DOHH2 (cell line): ENCODE measurements around the gene PIK3CB.

ENCODE experiments used
- H3F3A ChIP-seq: fragments of 200-600 bp; sonication (generic), shearing (Covaris generic); 2 replicates; pipeline ENCODE4 v1.6.0; 2016; ENCODE audit warnings: antibody characterized with exemption, mild to moderate bottlenecking; ENCODE audit not compliant: control insufficient read depth, insufficient read depth
- H3K27ac ChIP-seq: fragments of 200-600 bp; sonication (generic); 2 replicates; pipeline ENCODE4 v1.5.1; 2014; ENCODE audit warnings: low read depth, mild to moderate bottlenecking, low read length, moderate library complexity
- H3K27me3 ChIP-seq: fragments of 200-600 bp; sonication (generic); 2 replicates; pipeline ENCODE4 v1.6.1; 2014; ENCODE audit warnings: mild to moderate bottlenecking, low read length, mixed read lengths; ENCODE audit not compliant: control insufficient read depth
- H3K36me3 ChIP-seq: fragments of 200-600 bp; sonication (generic); 2 replicates; pipeline ENCODE4 v1.6.1; 2014; ENCODE audit warnings: mild to moderate bottlenecking, low read length, moderate library complexity, mixed read lengths; ENCODE audit not compliant: control insufficient read depth
- H3K4me1 ChIP-seq: fragments of 200-600 bp; sonication (generic); 2 replicates; pipeline ENCODE4 v1.6.1; 2014; ENCODE audit warnings: mild to moderate bottlenecking, low read length, mixed read lengths; ENCODE audit not compliant: control insufficient read depth
- H3K4me2 ChIP-seq: fragments of 200-600 bp; sonication (generic); 2 replicates; pipeline ENCODE4 v1.6.0; 2014; ENCODE audit warnings: mild to moderate bottlenecking, low read length, moderate library complexity
- H3K4me3 ChIP-seq: fragments of 200-600 bp; sonication (generic); 2 replicates; pipeline ENCODE4 v1.5.1; 2014; ENCODE audit warnings: mild to moderate bottlenecking, low read length, mixed read lengths
- H3K79me2 ChIP-seq: fragments of 200-600 bp; sonication (generic); 2 replicates; pipeline ENCODE4 v1.6.1; 2014; ENCODE audit warnings: mild to moderate bottlenecking, low read length, mixed read lengths; ENCODE audit not compliant: control insufficient read depth
- H3K9me2 ChIP-seq: fragments of 200-600 bp; sonication (generic); replicated peaks from 2 replicates; pipeline ENCODE4 v1.6.1; 2014; ENCODE audit warnings: mild to moderate bottlenecking, low read length, mixed read lengths; ENCODE audit not compliant: control insufficient read depth
- H3K9me3 ChIP-seq: fragments of 200-600 bp; sonication (generic); 2 replicates; pipeline ENCODE4 v1.6.1; 2014; ENCODE audit warnings: antibody characterized with exemption, low read length, mixed read lengths; ENCODE audit not compliant: control insufficient read depth, insufficient read depth
- H4K20me1 ChIP-seq: fragments of 200-600 bp; sonication (generic); 2 replicates; pipeline ENCODE4 v1.6.0; 2014; ENCODE audit warnings: low read depth, mild to moderate bottlenecking, antibody characterized with exemption, low read length, moderate library complexity; ENCODE audit not compliant: control insufficient read depth, insufficient read depth
- EZH2phosphoT487 ChIP-seq: fragments of 200-600 bp; sonication (generic); IDR thresholded peaks from 2 replicates; pipeline ENCODE4 v1.6.1; 2017; ENCODE audit warnings: borderline replicate concordance, mild to moderate bottlenecking, antibody characterized with exemption, low read length, moderate library complexity, mixed read lengths
- TF ChIP-seq, protein P1 (sequence below): fragments of 200-600 bp; sonication (generic); IDR thresholded peaks from one replicate; pipeline ENCODE4 v1.5.1; 2014; ENCODE audit warnings: antibody characterized with exemption, mild to moderate bottlenecking, low read depth, low read length; ENCODE audit not compliant: poor library complexity, severe bottlenecking

PIK3CB gene

DNA sequence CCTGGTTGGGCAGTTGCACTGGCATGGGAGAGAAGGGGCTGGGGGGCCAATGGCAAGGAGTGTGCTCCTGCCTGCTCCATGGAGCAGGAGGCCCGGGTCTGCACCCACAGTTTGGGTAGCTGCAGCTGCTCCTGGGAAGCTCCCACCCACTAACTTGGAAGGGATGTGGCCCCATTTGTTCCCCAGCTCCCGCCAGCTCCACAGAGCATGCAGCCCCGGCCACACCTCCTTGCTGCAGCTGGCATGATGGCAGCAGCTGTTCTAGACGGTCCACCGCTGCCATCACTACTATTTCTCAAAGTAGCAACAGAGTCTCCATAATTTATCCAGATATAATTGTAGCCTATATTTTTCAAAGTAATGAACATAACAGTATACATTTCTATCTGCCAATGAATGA lies 65.8 kb downstream of the PIK3CB start:
- Histone ChIP-seq H3K27ac (no peak overlapping the region), H3K36me3 (peaks cover 26% of the 10 kb centered on the region), H3K4me1 (no peaks in the 10 kb centered on the region), H3K27me3 (no peaks in the 10 kb centered on the region), H3K79me2 (peaks cover 4% of the 10 kb centered on the region; the same call in 1 of the 2 replicates), H3K9me2 (no peaks in the 10 kb centered on the region; the same call in 1 of the 2 replicates), H3K9me3 (peaks cover 27% of the 10 kb centered on the region; the same call in 1 of the 2 replicates), H4K20me1 (no peaks in the 10 kb centered on the region), H3K4me2 (no peak overlapping the region), H3K4me3 (no peak overlapping the region), H3F3A (no peaks in the 10 kb centered on the region)
- TF ChIP-seq EZH2phosphoT487: no peak
- TF ChIP-seq, protein P1, sequence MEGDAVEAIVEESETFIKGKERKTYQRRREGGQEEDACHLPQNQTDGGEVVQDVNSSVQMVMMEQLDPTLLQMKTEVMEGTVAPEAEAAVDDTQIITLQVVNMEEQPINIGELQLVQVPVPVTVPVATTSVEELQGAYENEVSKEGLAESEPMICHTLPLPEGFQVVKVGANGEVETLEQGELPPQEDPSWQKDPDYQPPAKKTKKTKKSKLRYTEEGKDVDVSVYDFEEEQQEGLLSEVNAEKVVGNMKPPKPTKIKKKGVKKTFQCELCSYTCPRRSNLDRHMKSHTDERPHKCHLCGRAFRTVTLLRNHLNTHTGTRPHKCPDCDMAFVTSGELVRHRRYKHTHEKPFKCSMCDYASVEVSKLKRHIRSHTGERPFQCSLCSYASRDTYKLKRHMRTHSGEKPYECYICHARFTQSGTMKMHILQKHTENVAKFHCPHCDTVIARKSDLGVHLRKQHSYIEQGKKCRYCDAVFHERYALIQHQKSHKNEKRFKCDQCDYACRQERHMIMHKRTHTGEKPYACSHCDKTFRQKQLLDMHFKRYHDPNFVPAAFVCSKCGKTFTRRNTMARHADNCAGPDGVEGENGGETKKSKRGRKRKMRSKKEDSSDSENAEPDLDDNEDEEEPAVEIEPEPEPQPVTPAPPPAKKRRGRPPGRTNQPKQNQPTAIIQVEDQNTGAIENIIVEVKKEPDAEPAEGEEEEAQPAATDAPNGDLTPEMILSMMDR: no peak

DNA sequence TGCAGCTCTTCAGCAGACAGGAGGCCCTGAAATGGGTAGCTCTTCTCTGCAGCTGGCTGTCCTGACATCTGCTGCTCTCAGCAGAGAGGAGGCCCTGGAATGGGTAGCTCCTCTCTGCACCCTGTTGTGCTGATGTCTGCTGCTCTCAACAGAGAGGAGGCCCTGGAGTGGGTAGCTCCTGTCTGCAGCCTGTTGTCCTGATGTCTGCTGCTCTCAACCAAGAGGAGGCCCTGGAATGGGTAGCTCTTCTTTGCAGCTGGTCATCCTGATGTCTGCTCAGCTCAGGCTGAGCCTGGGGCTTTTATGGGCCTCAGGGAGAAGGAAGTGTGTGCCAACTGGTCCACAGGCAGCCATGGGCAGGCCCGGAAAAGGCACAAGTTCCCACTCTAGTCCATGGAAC lies 66.6 kb downstream of the PIK3CB start:
- no peak overlapping the region for H3K4me2 ChIP-seq
- TF ChIP-seq EZH2phosphoT487: no peak
- TF ChIP-seq, protein P1: no peak

DNA sequence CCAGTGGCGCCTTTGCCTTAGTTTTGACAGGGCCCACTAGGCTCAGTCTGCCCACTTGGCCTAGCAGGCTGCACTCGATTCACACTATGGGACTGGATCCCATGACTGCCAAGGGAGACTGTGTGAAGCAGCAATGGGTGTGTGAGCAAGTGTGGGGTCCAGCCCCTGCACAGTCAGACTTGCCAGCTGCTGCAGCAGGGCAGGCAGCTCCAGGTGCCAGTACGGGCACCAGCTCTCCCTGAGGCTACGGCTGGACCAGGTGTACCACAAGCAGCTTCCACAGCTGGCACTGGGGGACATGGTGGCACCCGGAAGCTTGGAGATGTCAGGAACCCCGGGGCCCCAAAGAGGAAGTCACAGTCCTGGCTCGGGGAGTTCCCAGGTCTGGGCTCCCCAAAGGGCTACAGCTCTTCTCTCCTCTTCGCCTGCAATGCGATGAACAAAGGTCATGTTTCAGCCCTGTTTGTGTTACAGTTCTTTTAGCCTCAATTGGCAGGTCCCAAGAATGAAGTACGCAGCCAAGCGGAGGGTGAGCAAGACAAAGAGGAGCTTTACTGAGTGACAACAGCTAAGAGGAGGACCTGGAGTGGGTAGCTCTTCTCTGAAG lies 67.1 kb downstream of the PIK3CB start:
- Histone ChIP-seq H3K9me3 (peaks cover 27% of the 10 kb centered on the region; the same call in 1 of the 2 replicates), H4K20me1 (no peaks in the 10 kb centered on the region), H3K4me1 (no peaks in the 10 kb centered on the region), H3K36me3 (peaks cover 24% of the 10 kb centered on the region), H3K27ac (no peak overlapping the region), H3K9me2 (no peaks in the 10 kb centered on the region; the same call in 1 of the 2 replicates), H3K4me2 (no peak overlapping the region), H3F3A (no peaks in the 10 kb centered on the region), H3K27me3 (no peaks in the 10 kb centered on the region), H3K79me2 (no peaks in the 10 kb centered on the region), H3K4me3 (no peak overlapping the region)
- no peak for TF ChIP-seq EZH2phosphoT487
- TF ChIP-seq, protein P1: no peak

More for the DNA sequence above, 66.6 kb downstream of the PIK3CB start:
- H3K27ac ChIP-seq: no peak overlapping the region
- peaks cover 26% of the 10 kb centered on the region for H3K36me3 ChIP-seq
- no peaks in the 10 kb centered on the region for H3K4me1 ChIP-seq
- H4K20me1 ChIP-seq: no peaks in the 10 kb centered on the region
- no peaks in the 10 kb centered on the region for H3F3A ChIP-seq
- no peak overlapping the region for H3K4me3 ChIP-seq
- H3K9me3 ChIP-seq: peaks cover 27% of the 10 kb centered on the region; the same call in 1 of the 2 replicates
- no peaks in the 10 kb centered on the region for H3K79me2 ChIP-seq
- H3K9me2 ChIP-seq: no peaks in the 10 kb centered on the region; the same call in 1 of the 2 replicates
- no peaks in the 10 kb centered on the region for H3K27me3 ChIP-seq
